ENCODE data around the gene NCKAP5L.

NCKAP5L gene, protein sequence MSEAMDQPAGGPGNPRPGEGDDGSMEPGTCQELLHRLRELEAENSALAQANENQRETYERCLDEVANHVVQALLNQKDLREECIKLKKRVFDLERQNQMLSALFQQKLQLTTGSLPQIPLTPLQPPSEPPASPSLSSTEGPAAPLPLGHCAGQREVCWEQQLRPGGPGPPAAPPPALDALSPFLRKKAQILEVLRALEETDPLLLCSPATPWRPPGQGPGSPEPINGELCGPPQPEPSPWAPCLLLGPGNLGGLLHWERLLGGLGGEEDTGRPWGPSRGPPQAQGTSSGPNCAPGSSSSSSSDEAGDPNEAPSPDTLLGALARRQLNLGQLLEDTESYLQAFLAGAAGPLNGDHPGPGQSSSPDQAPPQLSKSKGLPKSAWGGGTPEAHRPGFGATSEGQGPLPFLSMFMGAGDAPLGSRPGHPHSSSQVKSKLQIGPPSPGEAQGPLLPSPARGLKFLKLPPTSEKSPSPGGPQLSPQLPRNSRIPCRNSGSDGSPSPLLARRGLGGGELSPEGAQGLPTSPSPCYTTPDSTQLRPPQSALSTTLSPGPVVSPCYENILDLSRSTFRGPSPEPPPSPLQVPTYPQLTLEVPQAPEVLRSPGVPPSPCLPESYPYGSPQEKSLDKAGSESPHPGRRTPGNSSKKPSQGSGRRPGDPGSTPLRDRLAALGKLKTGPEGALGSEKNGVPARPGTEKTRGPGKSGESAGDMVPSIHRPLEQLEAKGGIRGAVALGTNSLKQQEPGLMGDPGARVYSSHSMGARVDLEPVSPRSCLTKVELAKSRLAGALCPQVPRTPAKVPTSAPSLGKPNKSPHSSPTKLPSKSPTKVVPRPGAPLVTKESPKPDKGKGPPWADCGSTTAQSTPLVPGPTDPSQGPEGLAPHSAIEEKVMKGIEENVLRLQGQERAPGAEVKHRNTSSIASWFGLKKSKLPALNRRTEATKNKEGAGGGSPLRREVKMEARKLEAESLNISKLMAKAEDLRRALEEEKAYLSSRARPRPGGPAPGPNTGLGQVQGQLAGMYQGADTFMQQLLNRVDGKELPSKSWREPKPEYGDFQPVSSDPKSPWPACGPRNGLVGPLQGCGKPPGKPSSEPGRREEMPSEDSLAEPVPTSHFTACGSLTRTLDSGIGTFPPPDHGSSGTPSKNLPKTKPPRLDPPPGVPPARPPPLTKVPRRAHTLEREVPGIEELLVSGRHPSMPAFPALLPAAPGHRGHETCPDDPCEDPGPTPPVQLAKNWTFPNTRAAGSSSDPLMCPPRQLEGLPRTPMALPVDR (N-terminal part only)
- 15.6 to 20.7 (median 18.4) reads per million in 3 donors for total RNA-seq

DNA sequence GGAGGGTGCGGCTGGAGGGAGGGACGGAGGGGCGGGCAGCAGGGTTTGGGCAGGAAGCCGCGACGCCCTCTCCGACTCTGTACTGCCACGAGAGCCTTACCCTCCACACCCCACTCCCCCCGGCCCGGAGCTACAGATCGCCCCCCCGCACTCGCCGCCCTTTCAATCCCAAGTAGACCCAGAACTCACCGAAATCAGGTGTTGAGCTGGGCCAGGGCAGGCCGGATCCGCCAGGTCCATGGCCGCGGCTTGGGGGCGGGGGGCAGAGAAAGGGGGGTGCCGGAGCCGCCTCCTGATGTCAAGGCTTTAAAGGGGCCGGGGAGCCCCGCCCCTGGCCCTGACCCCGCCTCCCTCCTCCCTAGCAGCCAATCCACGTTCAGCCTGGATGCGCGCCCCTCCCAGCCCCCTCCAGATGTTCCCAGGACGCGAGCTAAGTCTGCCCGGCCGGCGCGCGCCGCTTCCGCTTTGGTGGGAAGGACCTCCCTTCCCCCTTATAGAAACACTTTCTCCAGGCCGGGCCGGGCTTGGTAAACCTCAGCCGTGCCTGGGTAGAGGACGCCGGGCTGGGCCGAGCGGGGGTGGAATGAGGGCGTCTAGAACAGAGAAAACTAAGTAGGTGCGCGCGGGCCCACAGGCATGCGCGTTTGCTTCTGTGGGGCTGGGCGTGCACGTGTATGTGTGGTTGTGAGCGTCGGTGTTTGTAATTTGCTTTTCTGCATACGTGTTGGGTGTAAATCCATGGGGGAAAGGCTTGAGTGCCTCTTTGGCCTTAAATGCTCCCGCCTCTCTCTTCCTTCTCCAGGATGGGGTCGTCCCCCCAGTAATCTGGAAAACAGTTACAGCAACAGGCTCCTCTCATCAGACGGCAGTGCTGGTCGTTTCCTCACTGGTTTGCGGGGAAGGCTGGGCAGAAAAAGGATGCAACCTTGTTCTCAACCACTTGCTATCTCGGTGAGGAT, at the start of gene NCKAP5L:
Gene NCKAP5L (minus strand): TSS at position 281 of the 959 bp plus-strand sequence. CDS start 24,369 bp downstream, outside the sequence.
- Histone ChIP-seq H3K36me3 (ENCODE audit: control insufficient read depth, insufficient read depth, low read length) (no peaks in the 10 kb centered on the region), H3K27me3 (replicated peaks; ENCODE audit: control insufficient read depth, insufficient read depth, low read length, poor library complexity, severe bottlenecking) (no peaks in the 10 kb centered on the region), H3K4me1 (ENCODE audit: control insufficient read depth, insufficient read depth, low read length, poor library complexity, severe bottlenecking) (peaks cover 18% of the 10 kb centered on the region), H3K4me3 (ENCODE audit: insufficient read depth, low read depth, low read length, poor library complexity, severe bottlenecking) (peak within 1 kb of the TSS; percentile 75), H3K9me3 (ENCODE audit: control insufficient read depth, low read length) (no peaks in the 10 kb centered on the region), H3K27ac (ENCODE audit: insufficient read depth, low read length, poor library complexity, severe bottlenecking) (peak within 1 kb of the TSS; percentile 52)
- peak; percentile 92 to 93 (median 93) for DNase-seq

- H3K4me3 ChIP-seq (ENCODE audit: insufficient read depth, low read depth, low read length, poor library complexity, severe bottlenecking), result no peak overlapping the region
- H3K27me3 ChIP-seq (replicated peaks; ENCODE audit: control insufficient read depth, insufficient read depth, low read length, poor library complexity, severe bottlenecking), result no peaks in the 10 kb centered on the region
- no peaks in the 10 kb centered on the region for H3K4me1 ChIP-seq (ENCODE audit: control insufficient read depth, insufficient read depth, low read length, poor library complexity, severe bottlenecking)
- DNase-seq, result no peak
- H3K9me3 ChIP-seq (ENCODE audit: control insufficient read depth, low read length), result no peaks in the 10 kb centered on the region
- no peaks in the 10 kb centered on the region for H3K36me3 ChIP-seq (ENCODE audit: control insufficient read depth, insufficient read depth, low read length)
- no peak overlapping the region for H3K27ac ChIP-seq (ENCODE audit: insufficient read depth, low read length, poor library complexity, severe bottlenecking)
These were observed 48.9 kb upstream of the NCKAP5L start for GRCh38 chr12:49877066-49877465.

DNA sequence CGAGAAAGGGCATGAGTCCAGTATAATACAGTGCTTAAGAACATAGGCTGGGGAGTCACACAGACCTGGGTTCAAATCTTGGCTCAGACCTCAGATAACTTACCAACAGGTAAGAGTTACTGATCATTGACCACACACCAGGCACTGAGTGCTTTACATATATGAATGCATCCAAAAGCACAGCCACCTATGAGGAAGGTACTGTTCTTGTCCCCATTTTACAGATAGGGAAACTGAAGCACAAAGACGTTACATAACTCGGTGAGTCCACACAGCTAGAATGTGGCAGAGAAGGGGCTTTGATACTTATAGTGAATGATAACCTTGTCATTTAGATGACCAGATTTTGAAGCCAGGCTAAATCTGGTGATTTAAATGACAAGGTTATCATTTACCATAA, 47.9 kb upstream of the NCKAP5L start:
- no peaks in the 10 kb centered on the region for H3K4me1 ChIP-seq (ENCODE audit: control insufficient read depth, insufficient read depth, low read length, poor library complexity, severe bottlenecking)
- no peak overlapping the region for H3K27ac ChIP-seq (ENCODE audit: insufficient read depth, low read length, poor library complexity, severe bottlenecking)
- no peaks in the 10 kb centered on the region for H3K9me3 ChIP-seq (ENCODE audit: control insufficient read depth, low read length)
- H3K36me3 ChIP-seq (ENCODE audit: control insufficient read depth, insufficient read depth, low read length), result no peaks in the 10 kb centered on the region
- no peak overlapping the region for H3K4me3 ChIP-seq (ENCODE audit: insufficient read depth, low read depth, low read length, poor library complexity, severe bottlenecking)
- H3K27me3 ChIP-seq (replicated peaks; ENCODE audit: control insufficient read depth, insufficient read depth, low read length, poor library complexity, severe bottlenecking), result no peaks in the 10 kb centered on the region
- no peak for DNase-seq

- no peaks in the 10 kb centered on the region for H3K27me3 ChIP-seq (replicated peaks; ENCODE audit: control insufficient read depth, insufficient read depth, low read length, poor library complexity, severe bottlenecking)
- no peak for DNase-seq
- H3K4me1 ChIP-seq (ENCODE audit: control insufficient read depth, insufficient read depth, low read length, poor library complexity, severe bottlenecking), result no peaks in the 10 kb centered on the region
- H3K9me3 ChIP-seq (ENCODE audit: control insufficient read depth, low read length), result no peaks in the 10 kb centered on the region
- H3K36me3 ChIP-seq (ENCODE audit: control insufficient read depth, insufficient read depth, low read length), result no peaks in the 10 kb centered on the region
- no peak overlapping the region for H3K4me3 ChIP-seq (ENCODE audit: insufficient read depth, low read depth, low read length, poor library complexity, severe bottlenecking)
- H3K27ac ChIP-seq (ENCODE audit: insufficient read depth, low read length, poor library complexity, severe bottlenecking), result no peak overlapping the region
These were observed 47.0 kb upstream of the NCKAP5L start for GRCh38 chr12:49875115-49875720.

DNA sequence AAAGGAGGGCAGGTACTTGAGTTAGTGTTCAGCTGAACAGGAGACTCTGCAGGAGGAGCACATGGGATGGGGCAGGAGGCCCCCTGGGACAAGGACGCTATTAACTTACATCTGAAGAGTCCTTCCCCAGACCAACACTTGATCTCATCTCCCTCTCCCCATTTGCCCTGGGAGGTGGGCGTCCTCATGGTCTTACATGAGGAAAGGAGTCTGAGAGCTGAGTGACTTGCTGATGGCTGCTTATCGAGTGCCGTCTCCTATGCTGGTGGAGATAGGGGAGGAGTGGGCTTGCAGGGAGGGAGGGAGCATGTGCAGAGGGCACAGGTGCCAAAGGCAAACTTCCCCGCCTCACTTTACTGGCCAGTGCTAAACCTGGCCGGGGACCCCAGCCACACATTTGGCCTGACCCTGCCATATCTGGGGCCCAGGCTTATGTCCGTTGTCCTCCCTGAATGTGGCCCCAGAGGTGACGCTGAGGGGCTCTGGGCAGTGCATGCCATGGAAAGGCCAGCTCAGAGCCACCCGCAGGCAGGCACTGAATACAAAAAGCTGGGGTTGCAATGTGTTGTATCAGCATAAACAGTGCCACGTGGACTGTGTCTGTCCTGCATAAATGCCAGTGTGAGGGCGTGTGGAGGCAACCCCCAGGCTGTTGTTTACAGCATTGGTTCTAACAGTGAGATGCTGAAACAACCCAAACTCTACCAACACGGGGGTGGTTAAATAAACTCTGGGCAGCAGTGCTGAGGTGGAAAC, 46.1 kb upstream of the NCKAP5L start:
- DNase-seq, result no peak
- Histone ChIP-seq H3K36me3 (ENCODE audit: control insufficient read depth, insufficient read depth, low read length) (no peaks in the 10 kb centered on the region), H3K4me3 (ENCODE audit: insufficient read depth, low read depth, low read length, poor library complexity, severe bottlenecking) (no peak overlapping the region), H3K4me1 (ENCODE audit: control insufficient read depth, insufficient read depth, low read length, poor library complexity, severe bottlenecking) (no peaks in the 10 kb centered on the region), H3K27me3 (replicated peaks; ENCODE audit: control insufficient read depth, insufficient read depth, low read length, poor library complexity, severe bottlenecking) (no peaks in the 10 kb centered on the region), H3K27ac (ENCODE audit: insufficient read depth, low read length, poor library complexity, severe bottlenecking) (no peak overlapping the region), H3K9me3 (ENCODE audit: control insufficient read depth, low read length) (no peaks in the 10 kb centered on the region)

- Histone ChIP-seq H3K4me3 (ENCODE audit: insufficient read depth, low read depth, low read length, poor library complexity, severe bottlenecking) (no peak overlapping the region), H3K36me3 (ENCODE audit: control insufficient read depth, insufficient read depth, low read length) (no peaks in the 10 kb centered on the region), H3K27me3 (replicated peaks; ENCODE audit: control insufficient read depth, insufficient read depth, low read length, poor library complexity, severe bottlenecking) (no peaks in the 10 kb centered on the region), H3K9me3 (ENCODE audit: control insufficient read depth, low read length) (no peaks in the 10 kb centered on the region), H3K4me1 (ENCODE audit: control insufficient read depth, insufficient read depth, low read length, poor library complexity, severe bottlenecking) (no peaks in the 10 kb centered on the region), H3K27ac (ENCODE audit: insufficient read depth, low read length, poor library complexity, severe bottlenecking) (no peak overlapping the region)
- DNase-seq, result no peak
These were observed 45.2 kb upstream of the NCKAP5L start for GRCh38 chr12:49873361-49873934.

DNA sequence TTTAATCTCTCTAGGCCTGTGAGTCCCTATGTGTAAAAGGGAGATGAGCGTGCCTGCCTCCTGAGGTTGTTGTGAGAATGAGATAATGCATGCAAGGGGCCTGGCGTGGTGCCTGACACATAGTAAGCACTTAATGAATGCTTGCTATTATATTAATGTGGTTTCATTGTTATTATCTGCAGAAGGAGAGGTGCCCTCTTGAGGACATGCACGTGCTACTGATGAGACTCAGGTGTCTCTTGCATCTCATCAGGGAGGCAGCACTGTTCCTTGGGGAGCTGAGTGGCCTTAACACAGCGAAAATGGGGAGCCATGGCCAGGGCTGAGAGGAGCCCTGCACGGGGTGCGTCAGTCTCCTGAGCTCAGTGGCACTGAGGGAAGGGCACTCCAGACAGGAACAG, 44.6 kb upstream of the NCKAP5L start:
- Histone ChIP-seq H3K4me1 (ENCODE audit: control insufficient read depth, insufficient read depth, low read length, poor library complexity, severe bottlenecking) (no peaks in the 10 kb centered on the region), H3K9me3 (ENCODE audit: control insufficient read depth, low read length) (no peaks in the 10 kb centered on the region), H3K4me3 (ENCODE audit: insufficient read depth, low read depth, low read length, poor library complexity, severe bottlenecking) (no peak overlapping the region), H3K27ac (ENCODE audit: insufficient read depth, low read length, poor library complexity, severe bottlenecking) (no peak overlapping the region), H3K36me3 (ENCODE audit: control insufficient read depth, insufficient read depth, low read length) (no peaks in the 10 kb centered on the region), H3K27me3 (replicated peaks; ENCODE audit: control insufficient read depth, insufficient read depth, low read length, poor library complexity, severe bottlenecking) (no peaks in the 10 kb centered on the region)
- DNase-seq, result no peak

GRCh38 chr12:49872381-49872780, 44.2 kb upstream of the NCKAP5L start:
- DNase-seq, result no peak
- Histone ChIP-seq H3K9me3 (ENCODE audit: control insufficient read depth, low read length) (no peaks in the 10 kb centered on the region), H3K36me3 (ENCODE audit: control insufficient read depth, insufficient read depth, low read length) (no peaks in the 10 kb centered on the region), H3K27me3 (replicated peaks; ENCODE audit: control insufficient read depth, insufficient read depth, low read length, poor library complexity, severe bottlenecking) (no peaks in the 10 kb centered on the region), H3K4me3 (ENCODE audit: insufficient read depth, low read depth, low read length, poor library complexity, severe bottlenecking) (no peak overlapping the region), H3K4me1 (ENCODE audit: control insufficient read depth, insufficient read depth, low read length, poor library complexity, severe bottlenecking) (no peaks in the 10 kb centered on the region), H3K27ac (ENCODE audit: insufficient read depth, low read length, poor library complexity, severe bottlenecking) (no peak overlapping the region)
